GM21528 (cell line): Measurements from ENCODE around the gene NT5M.

Source experiments
- ATAC-seq: cut with Tn5 transposase; IDR thresholded peaks from one replicate; pipeline ENCODE4 v1.9.1; 2021; ENCODE audit warnings: mild to moderate bottlenecking, moderate library complexity; ENCODE audit not compliant: unreplicated experiment, low FRiP score

NT5M gene

GRCh38 chr17:17387498-17388362 is 84.6 kb downstream of the NT5M start:
- no peak for ATAC-seq

GRCh38 chr17:17388657-17389496 is 85.7 kb downstream of the NT5M start:
- ATAC-seq = no peak

DNA sequence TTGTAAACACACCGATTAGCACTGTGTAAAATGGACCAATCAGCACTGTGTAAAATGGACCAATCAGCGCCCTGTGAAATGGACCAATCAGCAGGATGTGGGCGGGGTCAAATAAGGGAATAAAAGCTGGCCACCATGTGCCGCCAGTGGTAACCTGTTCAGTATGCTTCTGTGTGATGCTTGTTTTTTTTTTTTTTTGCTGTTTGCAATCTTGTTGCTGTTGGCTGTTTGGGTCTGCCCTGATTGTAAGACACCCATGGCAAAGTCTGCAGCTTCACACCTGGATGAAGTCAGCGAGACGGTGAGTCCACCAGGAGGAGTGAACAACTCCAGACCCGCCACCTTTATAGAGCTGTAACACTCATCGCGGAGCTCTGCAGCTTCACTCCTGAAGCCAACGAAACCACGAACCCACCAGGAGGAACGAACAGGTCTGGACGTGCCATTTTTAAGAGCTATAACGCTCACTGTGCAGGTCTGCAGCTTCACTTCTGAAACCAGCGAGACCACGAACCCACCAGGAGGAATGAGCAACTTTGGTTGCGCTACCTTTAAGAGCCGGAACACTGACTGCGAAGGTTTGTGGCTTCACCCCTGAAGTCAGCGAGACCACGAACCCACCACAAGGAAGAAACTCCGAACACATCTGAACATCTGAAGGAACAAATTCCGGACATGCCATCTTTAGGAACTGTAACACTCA is 88.6 kb downstream of the NT5M start:
- no peak for ATAC-seq

DNA sequence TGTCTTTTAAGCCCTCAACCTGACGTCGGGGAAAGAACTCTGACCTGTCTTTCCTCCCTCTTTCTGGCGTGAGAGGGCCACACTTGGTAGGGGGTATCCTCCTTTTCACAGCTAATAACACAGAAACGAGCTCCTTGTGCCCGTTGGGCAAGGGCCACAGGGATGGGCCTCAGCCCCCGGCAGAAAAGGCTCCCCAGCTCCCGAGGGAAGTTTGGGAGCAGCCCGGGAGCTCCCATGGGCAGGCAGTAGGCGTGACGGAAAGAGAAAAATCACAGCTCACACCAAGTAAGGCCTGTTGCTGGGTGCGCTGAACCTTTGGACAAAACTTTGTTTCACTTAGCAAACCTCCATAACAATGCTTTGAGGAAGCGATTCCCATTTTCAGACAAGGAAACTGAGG is 90.8 kb downstream of the NT5M start:
- no peak for ATAC-seq

DNA sequence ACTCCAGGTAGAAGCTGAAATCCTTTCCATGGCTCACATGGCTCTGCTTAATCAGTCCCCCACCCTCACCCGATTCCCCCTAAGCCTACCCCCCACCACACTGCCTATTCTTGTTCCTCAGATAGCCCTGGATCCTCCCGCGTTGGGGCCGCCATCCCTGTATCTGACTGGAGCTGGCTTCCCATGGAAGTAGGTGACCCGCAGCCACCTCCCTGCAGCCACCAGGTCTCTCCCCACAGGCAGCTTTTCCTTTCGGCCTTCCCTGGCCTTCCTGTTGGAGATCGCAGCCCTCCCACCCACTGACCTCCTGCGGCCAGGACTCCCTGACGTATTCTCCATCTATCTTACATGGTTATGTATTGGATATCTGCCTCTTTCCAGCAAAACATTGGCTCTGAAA is 91.3 kb downstream of the NT5M start:
- no peak for ATAC-seq

DNA sequence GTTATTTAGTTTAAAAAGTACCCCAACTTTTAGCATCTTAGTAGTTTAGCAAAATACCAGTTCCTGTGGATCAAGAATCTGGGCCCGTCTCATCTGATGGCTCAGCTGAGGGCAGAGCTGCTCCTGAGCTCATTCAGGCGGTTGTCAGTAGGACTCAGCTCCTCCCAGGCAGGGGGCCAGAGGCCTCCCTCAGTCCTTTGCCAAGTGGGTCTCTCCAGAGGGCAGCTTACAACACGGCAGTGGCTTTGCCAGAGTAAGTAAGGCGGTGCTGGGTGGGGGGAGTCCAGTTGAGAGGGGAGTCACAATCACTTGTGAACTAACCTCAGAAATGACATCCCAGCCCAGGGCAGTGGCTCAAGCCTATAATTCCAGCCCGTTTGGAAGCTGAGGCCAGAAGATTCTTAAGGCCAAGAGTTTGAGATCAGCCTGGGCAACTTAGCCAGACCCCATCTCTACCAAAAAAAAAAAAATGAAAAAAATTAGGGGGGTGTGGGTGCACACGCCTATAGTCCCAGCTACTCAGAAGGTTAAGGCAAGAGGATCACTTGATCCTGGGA is 92.2 kb downstream of the NT5M start:
- no peak for ATAC-seq

- no peak for ATAC-seq
These were observed 92.7 kb downstream of the NT5M start for GRCh38 chr17:17395885-17396284.
